OCI-LY1 (cell line): ENCODE results near the gene RNF144A.

Source experiments
- H2AFZ ChIP-seq: fragments of 200-600 bp; sonication (generic), shearing (Covaris generic); 2 replicates; pipeline ENCODE4 v1.6.0; 2014; ENCODE audit warnings: antibody characterized with exemption, mild to moderate bottlenecking, low read length
- H3F3A ChIP-seq: fragments of 200-600 bp; sonication (generic), shearing (Covaris generic); 2 replicates; pipeline ENCODE4 v1.6.0; 2014; ENCODE audit warnings: mild to moderate bottlenecking, antibody characterized with exemption, low read length, moderate library complexity; ENCODE audit not compliant: insufficient read depth
- H3K27ac ChIP-seq: fragments of 200-600 bp; sonication (generic); 2 replicates; pipeline ENCODE4 v1.5.1; 2014; ENCODE audit warnings: low read length, mixed run types, mild to moderate bottlenecking, low read depth; ENCODE audit not compliant: poor library complexity, severe bottlenecking
- H3K27me3 ChIP-seq: fragments of 200-600 bp; sonication (generic); 2 replicates; pipeline ENCODE4 v1.6.0; 2014; ENCODE audit warnings: antibody characterized with exemption, mild to moderate bottlenecking, low read length, moderate library complexity; ENCODE audit not compliant: insufficient read depth
- H3K36me3 ChIP-seq: fragments of 200-600 bp; sonication (generic); 2 replicates; pipeline ENCODE4 v1.6.1; 2014; ENCODE audit warnings: mild to moderate bottlenecking, antibody characterized with exemption, low read length, moderate library complexity, mixed read lengths; ENCODE audit not compliant: insufficient read depth
- H3K4me1 ChIP-seq: fragments of 200-600 bp; sonication (generic); 2 replicates; pipeline ENCODE4 v1.5.1; 2014; ENCODE audit warnings: mild to moderate bottlenecking, low read length, moderate library complexity; ENCODE audit not compliant: insufficient read depth, severe bottlenecking
- H3K4me2 ChIP-seq: fragments of 200-600 bp; sonication (generic), shearing (Covaris generic); 2 replicates; pipeline ENCODE4 v1.6.1; 2014; ENCODE audit warnings: low read length
- H3K4me3 ChIP-seq: fragments of 200-600 bp; sonication (generic); 2 replicates; pipeline ENCODE4 v1.5.1; 2014; ENCODE audit warnings: low read length, low read depth, mild to moderate bottlenecking, mixed read lengths; ENCODE audit not compliant: poor library complexity, severe bottlenecking
- H3K79me2 ChIP-seq: fragments of 200-600 bp; shearing (Covaris generic); 2 replicates; pipeline ENCODE4 v1.6.1; 2016; ENCODE audit warnings: mixed run types, low read length, mixed read lengths; ENCODE audit not compliant: insufficient read depth
- H3K9ac ChIP-seq: fragments of 200-600 bp; sonication (generic), shearing (Covaris generic); 2 replicates; pipeline ENCODE4 v1.6.1; 2014; ENCODE audit warnings: mild to moderate bottlenecking, low read length, mixed read lengths
- H3K9me2 ChIP-seq: fragments of 200-600 bp; sonication (generic), shearing (Covaris generic); 2 replicates; pipeline ENCODE4 v1.6.1; 2014; ENCODE audit warnings: low read depth, mild to moderate bottlenecking, low read length, mixed read lengths
- H3K9me3 ChIP-seq: fragments of 200-600 bp; shearing (Covaris generic); 2 replicates; pipeline ENCODE4 v1.6.1; 2014; ENCODE audit warnings: low read length, mixed read lengths
- H4K20me1 ChIP-seq: fragments of 200-600 bp; sonication (generic), shearing (Covaris generic); 2 replicates; pipeline ENCODE4 v1.6.0; 2016; ENCODE audit warnings: mild to moderate bottlenecking, low read length; ENCODE audit not compliant: insufficient read depth
- CTCF ChIP-seq: fragments of 200-600 bp; sonication (generic), shearing (Covaris generic); IDR thresholded peaks from 2 replicates; pipeline ENCODE4 v1.5.1; 2017; ENCODE audit warnings: mild to moderate bottlenecking, antibody characterized with exemption, low read length, moderate library complexity, mixed read lengths
- EZH2 ChIP-seq: fragments of 200-600 bp; sonication (generic), shearing (Covaris generic); IDR thresholded peaks from 2 replicates; pipeline ENCODE4 v1.8.0; 2017; ENCODE audit warnings: borderline replicate concordance, mixed run types, mild to moderate bottlenecking, antibody characterized with exemption, low read length, moderate library complexity, mixed read lengths

Gene RNF144A

DNA sequence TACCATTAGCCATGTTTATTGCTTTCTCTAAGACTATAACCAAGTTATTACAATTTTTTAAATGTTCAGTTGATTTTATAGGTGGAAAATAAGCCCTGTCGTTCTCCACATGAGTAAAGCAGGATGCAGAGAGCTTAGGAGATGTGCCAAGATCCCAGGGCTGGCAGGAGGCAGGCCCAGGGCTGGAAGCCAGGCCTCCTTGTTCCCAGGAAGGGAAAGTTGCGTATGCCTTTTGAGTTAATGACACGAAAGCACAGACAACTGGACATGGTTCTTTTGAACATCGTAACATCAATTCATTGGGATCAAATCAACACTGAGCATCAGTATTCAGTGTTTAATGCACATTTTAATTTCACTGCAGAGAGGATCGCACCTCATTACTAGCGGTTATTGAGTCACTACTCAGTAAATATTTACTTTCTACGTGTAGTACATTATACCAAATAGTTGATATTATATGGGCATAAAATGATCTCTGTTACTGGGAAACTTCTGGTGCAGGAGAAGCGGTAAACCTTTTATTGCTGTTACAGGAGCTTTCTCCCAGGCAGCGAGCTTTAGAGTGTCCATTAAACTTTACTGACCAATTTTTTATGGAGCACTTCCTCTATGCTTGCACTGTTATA lies 60.0 kb downstream of the RNF144A start:
- H3K36me3 ChIP-seq: no peaks in the 10 kb centered on the region; the same call in 1 of the 2 replicates
- TF ChIP-seq EZH2: no peak
- no peak for TF ChIP-seq CTCF
- H3K9ac ChIP-seq: no peak overlapping the region
- no peaks in the 10 kb centered on the region for H3K4me1 ChIP-seq
- no peak overlapping the region for H2AFZ ChIP-seq
- H3K9me3 ChIP-seq: no peaks in the 10 kb centered on the region
- no peak overlapping the region for H3K27ac ChIP-seq
- no peaks in the 10 kb centered on the region for H3F3A ChIP-seq
- no peaks in the 10 kb centered on the region for H3K79me2 ChIP-seq
- H3K9me2 ChIP-seq: no peaks in the 10 kb centered on the region
- H3K4me3 ChIP-seq: no peak overlapping the region
- H3K4me2 ChIP-seq: no peak overlapping the region
- no peaks in the 10 kb centered on the region for H4K20me1 ChIP-seq
- no peaks in the 10 kb centered on the region; the same call in 1 of the 2 replicates for H3K27me3 ChIP-seq

DNA sequence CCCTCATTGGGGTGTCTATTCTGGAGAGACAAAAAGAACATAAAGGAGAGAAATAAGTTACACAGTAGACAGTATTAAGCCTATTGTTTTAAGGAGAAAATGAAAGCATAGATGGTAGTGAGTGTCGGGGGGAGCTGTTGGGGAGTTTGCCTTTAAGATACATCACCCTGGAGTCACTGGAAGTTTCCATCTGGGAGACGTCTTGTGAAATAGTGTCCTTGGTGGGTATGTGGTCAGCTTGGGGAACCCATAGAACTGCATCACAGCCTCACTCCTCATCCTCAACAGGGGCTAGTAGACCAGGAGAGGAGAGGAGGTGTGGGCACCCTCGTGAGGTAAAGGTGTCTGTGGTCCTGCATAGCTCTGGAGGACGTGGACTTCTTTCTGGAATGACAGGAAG lies 60.6 kb downstream of the RNF144A start:
- no peak for TF ChIP-seq EZH2
- Histone ChIP-seq H3K27ac (no peak overlapping the region), H3K27me3 (no peaks in the 10 kb centered on the region; the same call in 1 of the 2 replicates), H4K20me1 (no peaks in the 10 kb centered on the region), H3F3A (no peaks in the 10 kb centered on the region), H3K4me3 (no peak overlapping the region), H3K4me2 (no peak overlapping the region), H2AFZ (no peak overlapping the region), H3K4me1 (no peaks in the 10 kb centered on the region), H3K9ac (no peak overlapping the region), H3K36me3 (no peaks in the 10 kb centered on the region; the same call in 1 of the 2 replicates), H3K9me2 (no peaks in the 10 kb centered on the region), H3K9me3 (no peaks in the 10 kb centered on the region), H3K79me2 (no peaks in the 10 kb centered on the region)

DNA sequence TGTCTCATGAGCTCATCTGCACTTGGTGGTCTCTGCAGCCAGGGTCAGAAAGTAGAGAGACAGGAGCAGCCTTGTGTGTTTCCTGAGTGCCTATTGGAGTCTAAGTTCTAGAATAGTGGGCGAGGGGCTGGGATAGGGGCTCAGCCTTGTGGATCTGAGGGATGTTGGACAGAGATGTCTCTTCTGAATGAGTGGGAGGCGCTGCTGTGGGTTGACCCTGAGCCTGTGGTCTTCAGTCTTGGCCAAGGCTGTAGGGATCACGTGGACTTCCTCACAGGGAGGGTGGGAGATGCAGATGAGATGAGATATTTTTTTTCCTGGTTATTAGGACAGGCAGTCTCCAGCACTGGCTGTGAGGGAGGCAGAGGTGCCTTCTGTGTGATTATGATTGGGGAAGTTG lies 61.8 kb downstream of the RNF144A start:
- H3K4me3 ChIP-seq: no peak overlapping the region
- no peak overlapping the region for H3K4me2 ChIP-seq
- H3K27ac ChIP-seq: no peak overlapping the region
- no peaks in the 10 kb centered on the region for H3K4me1 ChIP-seq
- no peak overlapping the region for H2AFZ ChIP-seq
- no peaks in the 10 kb centered on the region for H3K9me2 ChIP-seq
- H3F3A ChIP-seq: no peaks in the 10 kb centered on the region
- H3K79me2 ChIP-seq: no peaks in the 10 kb centered on the region
- no peaks in the 10 kb centered on the region for H3K9me3 ChIP-seq
- H3K36me3 ChIP-seq: no peaks in the 10 kb centered on the region; the same call in 1 of the 2 replicates
- H3K27me3 ChIP-seq: no peaks in the 10 kb centered on the region; the same call in 1 of the 2 replicates
- H4K20me1 ChIP-seq: no peaks in the 10 kb centered on the region
- TF ChIP-seq CTCF: no peak
- TF ChIP-seq EZH2: no peak
- no peak overlapping the region for H3K9ac ChIP-seq

DNA sequence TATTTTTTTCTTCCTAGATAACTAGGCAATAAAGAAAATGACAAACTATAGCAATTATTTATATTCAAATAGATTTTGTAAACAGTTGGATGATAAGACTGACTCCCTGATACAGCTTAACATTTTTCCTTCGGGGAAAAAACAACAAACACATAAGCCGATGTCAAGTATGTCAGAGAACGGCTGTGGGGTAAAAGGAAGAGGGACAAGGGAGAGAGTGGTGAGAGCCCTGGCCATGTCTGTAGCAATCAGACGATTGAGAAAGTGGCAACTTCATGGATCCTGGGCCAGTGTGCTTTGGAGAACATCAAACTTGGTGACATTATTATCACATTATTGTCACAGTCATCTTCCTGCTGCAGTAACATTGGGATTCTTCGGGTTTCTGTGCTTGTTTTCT lies 65.2 kb downstream of the RNF144A start:
- TF ChIP-seq CTCF (no peak), EZH2 (no peak)
- no peaks in the 10 kb centered on the region for H3K9me3 ChIP-seq
- H3K79me2 ChIP-seq: no peaks in the 10 kb centered on the region
- H3F3A ChIP-seq: no peaks in the 10 kb centered on the region
- no peaks in the 10 kb centered on the region for H3K9me2 ChIP-seq
- no peak overlapping the region for H2AFZ ChIP-seq
- no peak overlapping the region for H3K4me2 ChIP-seq
- H3K27me3 ChIP-seq: peaks cover 5% of the 10 kb centered on the region; the same call in 1 of the 2 replicates
- no peaks in the 10 kb centered on the region for H4K20me1 ChIP-seq
- H3K27ac ChIP-seq: no peak overlapping the region
- H3K36me3 ChIP-seq: no peaks in the 10 kb centered on the region; the same call in 1 of the 2 replicates
- no peaks in the 10 kb centered on the region for H3K4me1 ChIP-seq
- no peak overlapping the region for H3K4me3 ChIP-seq
- no peak overlapping the region for H3K9ac ChIP-seq
